ENCODE results near the gene PTPRD.

GRCh38 chr9:10108815-10109214, 504.0 kb downstream of the PTPRD start:
- TF ChIP-seq POLR2A (IDR thresholded peaks at IDR 0.05; ENCODE audit: borderline replicate concordance, extremely low read depth, insufficient read depth, insufficient read length) (no peak), POLR2AphosphoS5 (IDR thresholded peaks at IDR 0.05; ENCODE audit: low read depth, low read length) (no peak), CTCF (IDR thresholded peaks at IDR 0.05 in 2 of 3, conservative IDR thresholded peaks at IDR 0.05 in 1 of 3; ENCODE audit: borderline replicate concordance in 1 of 3, insufficient read depth in 1 of 3, low read depth in 2 of 3, low read length in 2 of 3) (no peak), ELF1 (IDR thresholded peaks at IDR 0.05; ENCODE audit: borderline replicate concordance, low read depth) (no peak), EZH2phosphoT487 (IDR thresholded peaks at IDR 0.05; ENCODE audit: borderline replicate concordance) (no peak), EGR1 (IDR thresholded peaks at IDR 0.05; ENCODE audit: low read depth) (no peak), MAX (IDR thresholded peaks at IDR 0.05) (no peak), CEBPB (IDR thresholded peaks at IDR 0.05; ENCODE audit: low read depth) (no peak)
